HG03196 (cell line): Measurements from ENCODE around the gene XAGE3.
"Not testable (repeated sequence)": the region's sequence is repeated elsewhere in the genome, so short reads cannot be mapped to it uniquely, and the experiment has no call there.

Source experiments
- ATAC-seq: cut with Tn5 transposase; IDR thresholded peaks from one replicate; pipeline ENCODE4 v1.9.1; 2021; ENCODE audit not compliant: unreplicated experiment

Gene XAGE3

DNA sequence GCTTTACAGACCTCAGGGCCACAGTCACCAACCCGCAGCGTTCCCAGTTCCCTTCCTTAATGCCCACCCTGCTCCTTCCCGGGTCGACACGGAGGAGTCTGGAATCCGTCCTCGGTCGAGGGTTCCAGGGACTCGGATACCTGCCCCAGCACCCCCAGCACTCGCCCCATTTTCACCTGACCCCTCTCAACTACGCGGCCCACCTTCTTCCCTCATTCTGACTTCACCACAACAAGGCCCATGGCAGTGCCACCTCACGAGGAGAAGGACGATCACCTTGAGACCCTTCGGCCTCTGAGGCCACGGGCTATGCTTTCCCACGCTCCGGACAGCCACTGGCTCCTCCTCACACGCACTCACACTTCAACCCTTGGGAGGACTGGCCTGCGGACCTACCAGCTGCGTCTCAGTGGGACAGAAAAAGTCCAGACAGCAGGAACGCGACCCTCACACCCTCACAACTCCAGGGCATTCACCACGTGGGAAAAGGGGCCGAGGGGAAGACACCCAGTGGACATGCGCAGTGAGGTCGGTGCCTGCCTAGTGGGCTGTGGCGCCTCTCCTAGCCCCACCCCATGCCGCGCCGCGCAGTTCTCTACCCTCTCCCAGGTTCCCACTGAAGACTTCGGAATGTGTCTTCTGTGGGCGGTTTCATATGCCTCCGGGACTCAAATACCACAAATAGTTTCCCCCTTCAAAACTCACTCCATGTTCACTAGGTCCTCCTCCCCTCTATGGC lies at the start of gene XAGE3:
TSS of gene XAGE3 (minus strand) at position 474 of the 739 bp plus-strand sequence. CDS start 950 bp downstream, outside the sequence.
- ATAC-seq, result no peak

GRCh38 chrX:52914704-52915103 lies 46.8 kb upstream of the XAGE3 start:
- not testable (repeated sequence) for ATAC-seq

- ATAC-seq, result not testable (repeated sequence)
Measured at GRCh38 chrX:52913681-52914080, 45.8 kb upstream of the XAGE3 start.

DNA sequence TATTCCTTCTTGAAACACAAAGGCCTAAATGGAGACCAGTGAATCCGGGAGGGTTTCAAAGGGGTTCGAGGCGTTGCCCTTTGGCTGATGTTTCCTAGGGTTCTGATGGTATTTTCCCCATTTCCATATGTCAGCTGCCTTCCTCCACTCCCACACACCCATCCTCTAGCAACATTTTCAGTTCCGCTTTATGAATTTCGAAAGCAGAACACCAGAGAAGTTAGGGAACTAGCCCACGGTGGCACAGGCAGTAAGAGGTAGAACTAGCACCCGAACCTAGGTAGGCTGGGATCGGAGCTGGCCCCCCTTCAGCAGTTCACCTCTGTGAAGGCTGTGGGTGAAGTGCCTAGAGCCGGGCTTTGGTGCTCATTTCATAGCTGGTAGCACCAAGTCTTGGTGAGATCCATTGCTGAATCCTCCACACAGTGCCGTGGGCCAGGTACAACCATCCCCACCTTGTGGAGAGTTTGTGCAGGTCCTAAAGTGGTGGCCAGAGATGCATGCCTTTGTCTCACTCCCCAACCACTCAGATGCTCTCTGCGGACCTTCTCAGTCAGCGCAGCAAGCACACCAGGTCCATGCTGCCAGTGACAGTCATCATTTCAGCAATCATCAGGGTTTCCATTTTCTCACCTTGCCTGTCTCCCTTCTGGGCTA lies 41.6 kb upstream of the XAGE3 start:
- ATAC-seq, result not testable (repeated sequence)

DNA sequence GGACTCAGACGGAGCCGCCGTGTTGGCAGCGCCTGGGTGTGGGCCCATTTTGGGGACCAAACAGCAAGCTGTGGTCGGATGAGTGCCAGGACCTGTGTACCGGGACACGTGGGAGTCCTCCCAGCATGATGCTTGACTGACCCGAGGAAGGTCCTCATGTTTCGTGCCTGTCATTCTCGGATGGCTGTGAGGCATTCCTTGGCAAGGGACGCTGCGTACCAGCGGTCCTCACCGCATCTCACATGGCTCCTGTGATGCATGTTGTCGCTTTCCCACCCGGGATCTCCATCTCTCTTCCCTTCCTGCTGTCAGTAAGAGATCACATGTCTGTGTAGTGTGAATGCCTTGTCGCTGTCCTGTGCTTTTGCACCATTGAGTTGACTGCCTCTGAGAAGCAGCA lies 40.0 kb upstream of the XAGE3 start:
- ATAC-seq, result not testable (repeated sequence)

DNA sequence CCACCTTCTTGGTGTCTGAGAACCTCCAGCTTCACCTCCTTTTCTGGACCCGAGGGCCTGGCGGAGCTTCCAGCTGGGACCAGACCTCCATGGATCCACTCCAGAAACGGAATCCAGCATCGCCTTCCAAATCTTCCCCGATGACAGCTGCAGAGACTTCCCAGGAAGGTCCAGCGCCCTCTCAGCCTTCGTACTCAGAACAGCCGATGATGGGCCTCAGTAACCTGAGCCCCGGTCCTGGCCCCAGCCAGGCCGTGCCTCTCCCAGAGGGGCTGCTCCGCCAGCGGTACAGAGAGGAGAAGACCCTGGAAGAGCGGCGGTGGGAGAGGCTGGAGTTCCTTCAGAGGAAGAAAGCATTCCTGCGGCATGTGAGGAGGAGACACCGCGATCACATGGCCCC lies 39.3 kb upstream of the XAGE3 start:
- ATAC-seq, result not testable (repeated sequence)

GRCh38 chrX:52906072-52906471 lies 38.2 kb upstream of the XAGE3 start:
- ATAC-seq, result not testable (repeated sequence)

- ATAC-seq, result not testable (repeated sequence)
Measured at GRCh38 chrX:52905531-52905930, 37.6 kb upstream of the XAGE3 start.

GRCh38 chrX:52896855-52897709 lies 29.2 kb upstream of the XAGE3 start, which contains the start of gene FAM156B:
FAM156B (plus strand) TSS chrX:52897330; CDS start chrX:52907226, 9,896 bp downstream.
- peak; percentile 79 for ATAC-seq

- peak; percentile 34 for ATAC-seq
Measured at GRCh38 chrX:52896438-52896837, 28.6 kb upstream of the XAGE3 start.

- ATAC-seq, result not testable (repeated sequence)
Measured at GRCh38 chrX:52888090-52888489, 20.2 kb upstream of the XAGE3 start.

DNA sequence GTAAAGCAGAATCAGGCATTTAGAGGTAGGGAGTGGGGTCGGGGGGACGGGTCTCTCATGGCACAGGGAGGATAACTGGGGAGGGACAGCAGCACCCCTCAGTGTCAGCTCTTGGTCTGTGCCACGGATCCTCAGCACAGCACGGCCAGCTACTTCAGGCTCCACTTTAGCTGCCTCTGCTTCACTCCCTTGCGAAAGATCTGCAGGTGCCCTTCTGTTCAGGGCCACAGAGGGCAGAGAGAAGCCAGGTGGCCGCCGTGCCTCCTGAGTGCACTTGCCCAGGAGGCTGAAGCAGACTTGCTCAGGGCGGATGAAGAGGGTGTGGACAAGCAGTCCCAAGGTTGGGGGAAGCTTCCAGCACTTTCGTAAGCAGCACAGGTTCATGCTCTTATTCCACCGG lies 19.6 kb upstream of the XAGE3 start:
- not testable (repeated sequence) for ATAC-seq

DNA sequence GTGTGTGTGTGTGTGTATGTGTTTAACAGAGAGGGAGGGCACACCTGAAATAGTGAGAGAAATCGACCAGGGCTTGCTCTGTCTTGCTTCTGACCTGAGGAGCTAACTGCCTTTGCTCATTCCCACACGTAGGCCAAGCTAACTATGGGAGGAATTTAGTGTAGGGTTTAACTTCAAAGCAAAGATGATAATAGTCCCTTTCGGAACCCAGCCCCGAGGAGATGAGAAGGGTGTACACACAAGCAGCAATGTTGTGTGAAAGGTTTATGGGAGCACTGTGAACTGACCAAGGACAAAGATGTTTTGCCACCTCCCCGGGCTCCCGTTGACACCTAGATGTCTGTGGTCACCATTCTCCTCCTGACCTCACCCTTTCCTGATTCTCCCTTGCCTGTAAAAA lies 8.5 kb upstream of the XAGE3 start:
- ATAC-seq, result not testable (repeated sequence)

DNA sequence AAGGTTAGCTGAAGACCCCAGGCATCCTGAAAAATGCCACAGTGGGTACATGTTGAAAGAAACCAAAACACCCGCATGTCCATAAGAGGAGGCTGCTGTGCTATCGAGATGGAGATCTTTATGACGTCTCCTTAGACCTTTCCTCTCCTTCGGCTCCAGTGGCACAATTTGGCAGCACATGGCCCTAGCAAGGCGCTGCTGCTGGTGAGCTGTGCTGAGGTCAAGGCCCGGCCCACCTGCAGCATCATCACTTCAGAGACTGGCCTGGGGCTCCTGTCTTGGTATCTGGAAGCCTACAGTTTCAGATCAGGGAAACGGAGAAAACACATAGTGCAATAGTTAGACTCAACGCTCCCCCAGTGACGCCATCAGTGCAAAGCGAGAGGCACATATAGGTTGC lies 7.6 kb upstream of the XAGE3 start:
- not testable (repeated sequence) for ATAC-seq

DNA sequence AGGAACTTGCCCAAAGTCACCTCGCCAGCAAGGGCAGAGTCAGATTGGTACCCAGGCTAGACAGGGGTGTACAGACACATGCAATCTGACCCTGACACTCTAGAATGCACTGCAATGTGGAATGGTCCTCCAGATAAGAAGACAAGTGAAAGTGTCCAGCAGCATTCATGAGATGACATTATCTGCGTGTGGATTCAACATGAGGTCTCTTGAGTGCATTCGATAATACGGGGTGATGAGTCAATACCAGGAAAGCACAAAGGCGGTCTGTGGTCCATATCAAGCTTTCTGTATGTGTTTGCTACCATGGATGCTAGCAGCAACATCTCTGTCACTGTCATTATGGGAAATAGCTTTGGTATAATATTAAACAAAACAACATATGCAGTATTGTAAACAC lies 6.8 kb upstream of the XAGE3 start:
- ATAC-seq, result no peak

DNA sequence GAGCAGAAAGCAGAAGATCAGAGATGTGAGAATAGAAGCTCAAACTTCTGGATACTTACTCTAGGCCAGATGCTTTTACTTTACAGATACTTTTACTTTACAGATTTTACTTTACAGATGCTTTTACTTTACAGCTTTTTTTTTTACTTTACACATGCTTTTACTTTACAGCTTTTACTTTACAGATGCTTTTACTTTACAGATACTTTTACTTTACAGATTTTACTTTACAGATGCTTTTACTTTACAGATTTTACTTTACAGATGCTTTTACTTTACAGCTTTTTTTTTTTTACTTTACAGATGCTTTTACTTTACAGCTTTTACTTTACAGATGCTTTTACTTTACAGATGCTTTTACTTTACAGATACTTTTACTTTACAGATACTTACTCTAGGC lies 5.9 kb upstream of the XAGE3 start:
- not testable (repeated sequence) for ATAC-seq

GRCh38 chrX:52870046-52870445 lies 2.2 kb upstream of the XAGE3 start:
- no peak for ATAC-seq

- ATAC-seq, result no peak
Measured at GRCh38 chrX:52865343-52865998, 2.4 kb downstream of the XAGE3 start.

DNA sequence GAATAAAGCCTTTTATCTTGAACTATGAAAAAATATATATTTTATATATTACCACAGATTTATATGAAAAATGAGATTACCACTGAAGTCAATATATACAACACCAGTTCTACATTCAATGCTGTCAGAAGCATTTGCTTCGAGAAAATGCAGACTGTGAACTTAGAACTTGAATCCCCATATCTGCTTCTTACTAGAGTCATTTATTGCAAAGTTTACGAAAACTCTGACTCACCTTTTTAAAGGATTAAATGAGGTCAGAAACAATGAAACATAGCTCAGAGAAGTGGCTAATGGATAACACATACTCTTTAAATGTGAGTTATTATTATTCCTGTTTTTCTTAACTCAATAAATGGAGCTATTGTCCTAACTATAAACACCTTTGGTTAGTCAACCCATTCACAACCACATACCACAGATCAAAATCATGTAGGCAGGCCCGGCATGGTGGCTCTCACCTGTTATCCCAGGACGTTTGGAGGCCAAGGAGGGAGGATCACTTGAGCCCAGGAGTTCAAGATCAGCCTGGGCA lies 10.8 kb downstream of the XAGE3 start:
- ATAC-seq, result not testable (repeated sequence)

DNA sequence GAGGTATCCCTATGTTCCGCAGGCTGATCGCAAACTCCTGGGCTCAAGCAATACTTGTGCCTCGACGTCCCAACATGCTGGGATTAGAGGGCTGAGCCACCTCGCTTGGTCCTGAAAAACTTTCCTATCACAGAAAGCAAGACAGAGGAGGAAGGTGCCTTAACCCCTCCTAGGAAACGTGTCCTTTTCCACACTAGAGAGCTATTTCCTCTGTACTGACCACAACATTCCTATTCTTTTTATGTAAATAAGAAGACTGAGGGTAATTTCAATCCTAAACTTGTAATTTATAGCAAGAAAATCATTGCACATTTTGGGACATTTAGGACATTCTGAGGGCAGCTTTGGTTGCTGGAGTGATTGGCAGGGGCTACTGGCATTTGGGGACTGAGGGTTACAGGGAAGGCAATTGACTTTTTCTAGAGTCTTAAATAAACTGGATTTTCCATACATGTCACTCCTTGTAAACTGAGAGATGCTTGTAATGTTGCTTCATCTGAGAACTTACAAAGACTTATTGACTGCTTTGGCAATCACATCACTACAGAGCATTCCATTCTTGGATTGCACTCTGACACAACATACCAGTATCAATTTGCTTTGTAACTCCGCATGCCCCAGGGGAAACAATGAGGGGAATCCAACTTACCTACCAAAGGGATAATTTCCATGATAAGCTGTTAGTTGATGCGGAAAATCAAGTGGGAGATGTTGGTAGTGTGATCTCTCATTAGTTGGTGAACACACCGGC lies 15.6 kb downstream of the XAGE3 start:
- ATAC-seq, result no peak
